ENCODE measurements around the gene MRPL40. TPM values are rescaled to one million over a fixed set of nuclear protein-coding genes. Genes with fewer than 3 reads are reported as not detected.

Gene MRPL40
- total RNA-seq, 2 experiments from 2014 or later, result 39.8 to 40.9 TPM

DNA sequence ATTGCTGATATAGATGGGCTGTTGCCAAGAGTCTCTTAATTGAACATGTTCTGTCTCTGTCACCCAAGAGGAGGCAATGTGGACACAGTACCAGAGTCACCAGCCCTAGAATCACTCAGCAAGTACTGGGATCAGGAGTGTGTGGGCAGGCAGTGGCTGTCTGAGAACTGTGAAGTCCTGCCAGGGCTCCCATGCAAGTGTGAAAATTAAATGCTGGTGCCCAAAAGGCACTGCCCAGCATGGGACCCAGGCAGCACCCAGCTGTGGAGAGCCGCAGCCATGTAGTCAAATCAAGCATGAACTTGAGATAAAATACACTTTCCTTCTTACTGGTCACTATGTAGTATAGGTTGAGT lies 20.7 kb upstream of the MRPL40 start:
- H3K4me3 Mint-ChIP-seq, result no peak overlapping the region

DNA sequence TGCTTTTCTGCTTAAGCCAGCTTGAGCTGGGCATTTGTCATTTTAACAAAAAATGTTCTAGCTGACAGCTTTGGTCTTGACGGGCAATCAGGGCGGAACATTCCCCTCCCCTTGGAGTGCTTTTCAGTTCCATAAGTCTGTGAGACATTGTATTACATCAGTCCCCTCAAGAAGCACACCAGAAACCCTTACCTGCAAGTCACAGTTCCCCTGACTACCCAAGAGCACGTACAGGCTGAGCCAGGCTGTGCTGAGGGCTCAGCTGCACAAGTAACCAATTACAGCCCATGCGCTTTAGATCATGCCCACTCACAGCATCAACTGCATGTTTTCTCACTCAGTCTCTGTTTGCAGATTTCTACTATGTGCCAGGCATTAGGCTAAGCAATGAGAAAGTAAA lies 19.9 kb upstream of the MRPL40 start:
- TF ChIP-seq, protein P1, sequence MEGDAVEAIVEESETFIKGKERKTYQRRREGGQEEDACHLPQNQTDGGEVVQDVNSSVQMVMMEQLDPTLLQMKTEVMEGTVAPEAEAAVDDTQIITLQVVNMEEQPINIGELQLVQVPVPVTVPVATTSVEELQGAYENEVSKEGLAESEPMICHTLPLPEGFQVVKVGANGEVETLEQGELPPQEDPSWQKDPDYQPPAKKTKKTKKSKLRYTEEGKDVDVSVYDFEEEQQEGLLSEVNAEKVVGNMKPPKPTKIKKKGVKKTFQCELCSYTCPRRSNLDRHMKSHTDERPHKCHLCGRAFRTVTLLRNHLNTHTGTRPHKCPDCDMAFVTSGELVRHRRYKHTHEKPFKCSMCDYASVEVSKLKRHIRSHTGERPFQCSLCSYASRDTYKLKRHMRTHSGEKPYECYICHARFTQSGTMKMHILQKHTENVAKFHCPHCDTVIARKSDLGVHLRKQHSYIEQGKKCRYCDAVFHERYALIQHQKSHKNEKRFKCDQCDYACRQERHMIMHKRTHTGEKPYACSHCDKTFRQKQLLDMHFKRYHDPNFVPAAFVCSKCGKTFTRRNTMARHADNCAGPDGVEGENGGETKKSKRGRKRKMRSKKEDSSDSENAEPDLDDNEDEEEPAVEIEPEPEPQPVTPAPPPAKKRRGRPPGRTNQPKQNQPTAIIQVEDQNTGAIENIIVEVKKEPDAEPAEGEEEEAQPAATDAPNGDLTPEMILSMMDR (IDR thresholded peaks at IDR 0.05), result no peak
- ATAC-seq, result no peak
- Mint-ChIP-seq H3K4me1 (ENCODE audit: low read depth) (peaks cover 13% of the 10 kb centered on the region), H3K4me3 (no peak overlapping the region), H3K9me3 (no peaks in the 10 kb centered on the region), H3K27me3 (no peaks in the 10 kb centered on the region), H3K27ac (no peak overlapping the region), H3K36me3 (ENCODE audit: low read depth) (peaks cover 26% of the 10 kb centered on the region)
- intact Hi-C loops (cut with micrococcal nuclease), result no loop called here
- no peak for DNase-seq
- CTCF ChIA-PET, result interaction anchor here (1.1 kb wide), 1 partner anchor 17 kb away, joined by 5 read pairs; no protein-coding TSS in a partner anchor
- POLR2A ChIA-PET, result interaction anchor here (0.8 kb wide), 1 partner anchor 19 kb away, joined by 4 read pairs; the partner anchor contains the start of gene HIRA

More for the DNA sequence above, 20.7 kb upstream of the MRPL40 start:
- Mint-ChIP-seq H3K36me3 (ENCODE audit: low read depth) (peaks cover 29% of the 10 kb centered on the region), H3K27me3 (no peaks in the 10 kb centered on the region), H3K4me1 (ENCODE audit: low read depth) (peaks cover 13% of the 10 kb centered on the region), H3K9me3 (no peaks in the 10 kb centered on the region), H3K27ac (no peak overlapping the region)
- TF ChIP-seq, protein P1 (IDR thresholded peaks at IDR 0.05), result no peak
- DNase-seq (no peak), ATAC-seq (no peak)
- intact Hi-C loops (cut with micrococcal nuclease), result no loop called here
- CTCF ChIA-PET, result interaction anchor here (0.6 kb wide), 1 partner anchor 27 kb away, joined by 3 read pairs; no protein-coding TSS in a partner anchor
- POLR2A ChIA-PET, result no interaction called here

GRCh38 chr22:19412923-19413322 lies 19.4 kb upstream of the MRPL40 start:
- DNase-seq, result no peak
- ATAC-seq, result no peak
- CTCF ChIA-PET, result interaction anchor here (1.1 kb wide), 1 partner anchor 17 kb away, joined by 5 read pairs; no protein-coding TSS in a partner anchor
- POLR2A ChIA-PET, result interaction anchor here (0.8 kb wide), 1 partner anchor 18 kb away, joined by 4 read pairs; the partner anchor contains the start of gene HIRA
- intact Hi-C loops (cut with micrococcal nuclease), result no loop called here
- Mint-ChIP-seq H3K27ac (no peak overlapping the region), H3K36me3 (ENCODE audit: low read depth) (peaks cover 25% of the 10 kb centered on the region), H3K9me3 (no peaks in the 10 kb centered on the region), H3K27me3 (no peaks in the 10 kb centered on the region), H3K4me3 (no peak overlapping the region), H3K4me1 (ENCODE audit: low read depth) (peaks cover 15% of the 10 kb centered on the region)
- TF ChIP-seq, protein P1 (IDR thresholded peaks at IDR 0.05), result no peak

DNA sequence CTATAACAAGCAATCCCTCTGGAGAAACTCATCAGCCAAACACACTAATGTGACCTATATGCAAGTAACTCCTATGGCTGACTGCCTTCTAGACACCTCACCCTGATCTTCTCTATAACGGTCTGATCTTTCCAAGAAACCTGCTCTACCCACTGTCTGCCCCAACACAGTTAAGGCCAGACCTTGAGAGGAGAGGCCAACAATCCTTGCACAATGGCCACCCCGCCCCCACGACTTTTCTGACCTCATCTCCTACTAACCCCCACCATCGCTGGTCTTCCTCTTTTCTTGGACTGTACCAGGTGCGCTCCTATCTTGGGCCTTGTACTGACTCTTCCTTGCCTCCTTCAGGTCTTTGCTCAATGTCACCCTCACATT lies 13.3 kb upstream of the MRPL40 start:
- Mint-ChIP-seq H3K36me3 (ENCODE audit: low read depth) (peaks cover 13% of the 10 kb centered on the region), H3K4me1 (ENCODE audit: low read depth) (peaks cover 57% of the 10 kb centered on the region), H3K27ac (peak overlapping the region; percentile 86), H3K9me3 (no peaks in the 10 kb centered on the region), H3K4me3 (no peak overlapping the region), H3K27me3 (no peaks in the 10 kb centered on the region)
- ChIA-PET CTCF (no interaction called here), POLR2A (interaction anchor here (1.9 to 4.6 kb wide), 2 partner anchors 14 to 61 kb away, joined by 5 to 51 read pairs; partner anchors contain the start of genes CDC45, HIRA and MRPL40)
- ATAC-seq, result peak; percentile 28
- TF ChIP-seq, protein P1 (IDR thresholded peaks at IDR 0.05), result no peak
- DNase-seq, result peak; percentile 22
- intact Hi-C loops (cut with micrococcal nuclease), result no loop called here

DNA sequence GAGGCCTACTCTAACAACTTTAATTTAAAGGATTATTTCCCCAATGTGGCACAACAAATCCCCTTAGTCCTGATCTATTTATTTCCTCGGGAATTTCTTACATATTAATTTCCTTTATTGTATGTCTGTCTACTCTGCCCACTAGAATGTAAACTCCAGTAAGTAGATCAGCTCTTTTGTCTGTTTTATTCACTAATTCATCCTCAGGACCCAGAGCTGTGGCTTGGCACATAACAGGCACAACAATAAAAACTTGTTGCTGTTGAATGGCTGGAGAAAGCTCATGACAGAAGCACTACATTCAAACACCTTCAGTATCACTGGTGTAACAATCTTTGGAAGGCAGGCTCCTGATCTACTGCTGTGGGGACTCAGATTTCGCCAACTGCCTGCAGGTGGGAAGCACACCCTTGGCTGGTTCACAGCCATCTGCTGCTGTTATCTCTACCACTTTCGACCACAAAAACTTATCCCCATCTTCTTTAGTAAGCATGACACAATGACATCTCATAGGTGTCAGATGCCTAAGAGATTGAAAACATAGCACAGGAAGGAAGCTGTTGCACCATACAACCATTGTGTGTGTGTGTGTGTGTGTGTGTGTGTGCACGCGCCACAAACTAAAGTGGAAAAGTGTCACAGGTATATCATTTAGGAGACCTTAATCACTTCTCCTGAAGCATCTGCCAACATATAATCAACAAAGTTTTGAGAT lies 12.7 kb upstream of the MRPL40 start:
- ATAC-seq (peak; percentile 94), DNase-seq (peak; percentile 69)
- TF ChIP-seq, protein P1 (IDR thresholded peaks at IDR 0.05), result no peak
- CTCF ChIA-PET, result no interaction called here
- POLR2A ChIA-PET, result interaction anchor here (0.9 to 4.6 kb wide), 4 partner anchors 13 to 60 kb away, joined by 3 to 51 read pairs (median 5); partner anchors contain the start of genes CDC45, HIRA and MRPL40
- no peaks in the 10 kb centered on the region for H3K27me3 Mint-ChIP-seq
- peak overlapping the region; percentile 86 for H3K27ac Mint-ChIP-seq
- H3K4me3 Mint-ChIP-seq, result peak overlapping the region; percentile 22
- H3K36me3 Mint-ChIP-seq (ENCODE audit: low read depth), result peaks cover 11% of the 10 kb centered on the region
- intact Hi-C loops (cut with micrococcal nuclease), result no loop called here
- peaks cover 59% of the 10 kb centered on the region for H3K4me1 Mint-ChIP-seq (ENCODE audit: low read depth)
- no peaks in the 10 kb centered on the region for H3K9me3 Mint-ChIP-seq
